ENCODE data around the gene FBXO15.

- TF ChIP-seq CTCF (conservative IDR thresholded peaks at IDR 0.05) = peak; percentile 44
- no peak for TF ChIP-seq ZFX (IDR thresholded peaks at IDR 0.05)
Measured at GRCh38 chr18:74082742-74083556, 64.7 kb downstream of the FBXO15 start.
